B cell (primary cell): ENCODE measurements around the gene DYRK3. TPM values are rescaled to one million over a fixed set of nuclear protein-coding genes. Genes with fewer than 3 reads are reported as not detected.

Experiments used
- ATAC-seq: fragments of 200-7000 bp; cut with Tn5 transposase; one replicate; pipeline ENCODE4 v1.10.0; 2021; ENCODE audit warnings: low read depth, mild to moderate bottlenecking, moderate number of reproducible peaks, moderate library complexity
- CTCF ChIA-PET: fragments of 350-600 bp; sonication (Branson Sonifier 250); formaldehyde crosslinking; loops from one replicate; lab custom pipeline; 2021; ENCODE audit warnings: antibody characterized with exemption, inconsistent platforms; lab: Charles Lee
- POLR2A ChIA-PET: fragments of 350-600 bp; sonication (Branson Sonifier 250); formaldehyde crosslinking; loops from one replicate; lab custom pipeline; 2021; ENCODE audit warnings: antibody characterized with exemption; lab: Charles Lee
- DNase-seq: peaks from one replicate; pipeline ENCODE4 v3.0.0; 2013
- H2AFZ ChIP-seq: 2 replicates; pipeline ENCODE4 v1.6.1; 2012; ENCODE audit warnings: mild to moderate bottlenecking, low read depth, low read length; ENCODE audit not compliant: insufficient read depth, poor library complexity, severe bottlenecking
- H3K27ac ChIP-seq, 2 donors: 1 replicate in 1 of 2; 2 replicates in 1 of 2; pipeline ENCODE4 v1.5.1; 2012 to 2013; ENCODE audit warnings: low read length in 2 of 2, mild to moderate bottlenecking in 2 of 2, moderate library complexity in 1 of 2
- H3K27me3 ChIP-seq, 4 experiments: fragments of 200-600 bp in 1 of 4; sonication (generic) in 1 of 4; replicated peaks in 1 of 4; 1 replicate in 2 of 4; 2 replicates in 2 of 4; pipeline versions ENCODE4 v1.6.1 to v1.7.0; 2013 to 2016; ENCODE audit warnings: low read length in 3 of 4, mild to moderate bottlenecking in 2 of 4, mixed read lengths in 1 of 4, moderate library complexity in 1 of 4; ENCODE audit not compliant: insufficient read depth in 4 of 4, control insufficient read depth in 3 of 4; ENCODE audit errors: control extremely low read depth in 1 of 4
- H3K36me3 ChIP-seq, 2 experiments: replicated peaks in 1 of 2; 1 replicate in 1 of 2; 2 replicates in 1 of 2; pipeline versions ENCODE4 v1.6.1 to v1.7.1; 2013; ENCODE audit warnings: low read length in 1 of 2; ENCODE audit not compliant: insufficient read depth in 2 of 2, control insufficient read depth in 1 of 2; ENCODE audit errors: control extremely low read depth in 1 of 2, extremely low read depth in 1 of 2
- H3K4me1 ChIP-seq, 2 donors: fragments of 200-600 bp in 1 of 2; sonication (generic) in 1 of 2; 1 replicate in 1 of 2; 2 replicates in 1 of 2; pipeline versions ENCODE4 v1.5.1 to v1.6.1; 2013 to 2017; ENCODE audit warnings: low read length in 2 of 2; ENCODE audit not compliant: control insufficient read depth in 2 of 2, insufficient read depth in 2 of 2
- H3K4me2 ChIP-seq: replicated peaks from 2 replicates; pipeline ENCODE3; 2012; ENCODE audit warnings: mild to moderate bottlenecking, low read depth, low read length; ENCODE audit not compliant: poor library complexity, severe bottlenecking
- H3K4me3 ChIP-seq, 5 experiments: fragments of 200-600 bp in 1 of 5; sonication (generic) in 1 of 5; 1 replicate in 3 of 5; 2 replicates in 2 of 5; pipeline versions ENCODE4 v1.5.1 to v1.7.0; 2011 to 2016; ENCODE audit warnings: low read length in 4 of 5, mild to moderate bottlenecking in 4 of 5, low read depth in 2 of 5, control low read depth in 1 of 5, moderate library complexity in 1 of 5; ENCODE audit not compliant: insufficient read depth in 1 of 5; ENCODE audit errors: control extremely low read depth in 1 of 5, extremely low read depth in 1 of 5
- H3K79me2 ChIP-seq: fragments of 200-600 bp; sonication (generic); one replicate; pipeline ENCODE4 v1.6.0; 2016; ENCODE audit warnings: low read length; ENCODE audit not compliant: control insufficient read depth, insufficient read depth
- H3K9ac ChIP-seq: fragments of 200-600 bp; sonication (generic); 2 replicates; pipeline ENCODE4 v1.6.1; 2017; ENCODE audit warnings: mild to moderate bottlenecking, low read length, moderate library complexity
- H3K9me3 ChIP-seq, 3 donors: one replicate each; pipeline versions ENCODE4 v1.6.1 to v1.7.1; 2013; ENCODE audit warnings: low read length in 2 of 3; ENCODE audit not compliant: control insufficient read depth in 2 of 3, insufficient read depth in 1 of 3; ENCODE audit errors: control extremely low read depth in 1 of 3
- H4K20me1 ChIP-seq: 2 replicates; pipeline ENCODE4 v1.6.0; 2012; ENCODE audit warnings: mild to moderate bottlenecking, low read length; ENCODE audit not compliant: insufficient read depth, control insufficient read depth, poor library complexity, severe bottlenecking
- H3K27ac Mint-ChIP-seq: one replicate; pipeline ENCODE4 v1.8.0; 2021; ENCODE audit warnings: mixed read lengths
- H3K27me3 Mint-ChIP-seq: one replicate; pipeline ENCODE4 v1.8.0; 2021; ENCODE audit warnings: mixed read lengths
- H3K4me1 Mint-ChIP-seq: one replicate; pipeline ENCODE4 v1.8.0; 2021; ENCODE audit warnings: mixed read lengths
- H3K4me3 Mint-ChIP-seq: one replicate; pipeline ENCODE4 v1.8.0; 2021; ENCODE audit warnings: mixed read lengths
- H3K9me3 Mint-ChIP-seq: one replicate; pipeline ENCODE4 v1.8.0; 2022; ENCODE audit warnings: mixed read lengths; ENCODE audit not compliant: insufficient read depth
- CTCF ChIP-seq: fragments of 200-600 bp; IDR thresholded peaks from one replicate; pipeline ENCODE4 v1.8.0; 2022; ENCODE audit warnings: antibody characterized with exemption, mild to moderate bottlenecking
- EZH2 ChIP-seq: IDR thresholded peaks from 2 replicates; pipeline ENCODE4 v1.6.1; 2012; ENCODE audit warnings: borderline replicate concordance, low read depth, mild to moderate bottlenecking, moderate library complexity, low read length; ENCODE audit not compliant: insufficient read depth, poor library complexity, severe bottlenecking
- WGBS: methylation state at CpG from one replicate; pipeline ENCODE4 v1.1.5; 2013; ENCODE audit warnings: missing lambda C conversion rate; ENCODE audit not compliant: insufficient coverage; 5-methylcytosine and 5-hydroxymethylcytosine counted together
- intact Hi-C: fragments of 100-400 bp; cut with micrococcal nuclease; formaldehyde crosslinking; loops from one replicate; pipeline ENCODE4 v1.10.0; 2022
- polyA plus RNA-seq: library from polyadenylated mRNA; depleted of rRNA; stranded (reverse); fragments of >200 nt; gene quantifications from 2 replicates; pipeline ENCODE4 v1.2.3, GENCODE V29; 2012
- total RNA-seq, 2 donors: library from RNA; stranded (reverse); fragments of 120-200 nt in 1 of 2; gene quantifications; 1 replicate in 1 of 2; 2 replicates in 1 of 2; pipeline versions ENCODE4 v1.2.3 to v1.2.4, GENCODE V29; 2013 to 2022

Gene DYRK3
- total and polyA plus RNA-seq, 2 donors (not counting 1 experiment from before 2014, with no cell fraction given): 0.30 TPM; not detected in 1

GRCh38 chr1:206628916-206629315 is 6.4 kb upstream of the DYRK3 start:
- H3K4me3 Mint-ChIP-seq: no peak overlapping the region
- Histone ChIP-seq H2AFZ (no peak overlapping the region), H3K9ac (no peak overlapping the region), H3K4me3 (no peak overlapping the region), H3K4me1 (no peaks in the 10 kb centered on the region), H3K4me2 (no peak overlapping the region), H3K79me2 (no peaks in the 10 kb centered on the region), H3K36me3 (no peaks in the 10 kb centered on the region), H3K9me3 (peaks cover 0 to 5% (median 0%) of the 10 kb centered on the region in 3 donors), H4K20me1 (no peaks in the 10 kb centered on the region), H3K27me3 (peaks cover 0 to 4% (median 0%) of the 10 kb centered on the region in 4 experiments), H3K27ac (no peak overlapping the region)
- no CpG with 5 or more reads among the region's 1 CpG for WGBS
- intact Hi-C loops: no loop called here
- H3K27ac Mint-ChIP-seq: no peak overlapping the region
- ChIA-PET CTCF (interaction anchor here (1.3 to 13.1 kb wide), 5 partner anchors 8 to 353 kb away, joined by 4 to 217 read pairs (median 20); no protein-coding TSS in a partner anchor), POLR2A (interaction anchor here (0.6 kb wide), 1 partner anchor 101 kb away, joined by 5 read pairs; no protein-coding TSS in a partner anchor)
- no peaks in the 10 kb centered on the region for H3K9me3 Mint-ChIP-seq
- peaks cover 4% of the 10 kb centered on the region for H3K27me3 Mint-ChIP-seq
- peaks cover 2% of the 10 kb centered on the region for H3K4me1 Mint-ChIP-seq
- ATAC-seq (no peak), DNase-seq (no peak)
- TF ChIP-seq CTCF: no peak
- no peak for TF ChIP-seq EZH2

GRCh38 chr1:206631085-206631509 is 4.2 kb upstream of the DYRK3 start:
- H3K4me3 Mint-ChIP-seq: no peak overlapping the region
- Histone ChIP-seq H3K9ac (no peak overlapping the region), H4K20me1 (no peaks in the 10 kb centered on the region), H3K4me1 (peaks cover 14 to 15% of the 10 kb centered on the region in 2 donors), H3K9me3 (peaks cover 0 to 5% (median 0%) of the 10 kb centered on the region in 3 donors), H3K27ac (no peak overlapping the region), H3K27me3 (peaks cover 0 to 9% (median 4%) of the 10 kb centered on the region in 4 experiments), H3K4me3 (no peak overlapping the region), H3K36me3 (no peaks in the 10 kb centered on the region), H3K79me2 (no peaks in the 10 kb centered on the region), H2AFZ (no peak overlapping the region), H3K4me2 (no peak overlapping the region)
- peaks cover 19% of the 10 kb centered on the region for H3K4me1 Mint-ChIP-seq
- H3K27me3 Mint-ChIP-seq: peaks cover 4% of the 10 kb centered on the region
- WGBS: 0% methylated on average over 4 of the region's 4 CpGs
- no peak overlapping the region for H3K27ac Mint-ChIP-seq
- TF ChIP-seq EZH2 (no peak), CTCF (peak; percentile 43)
- ChIA-PET CTCF (interaction anchor here (0.7 to 13.1 kb wide), 28 partner anchors 9 to 481 kb away, joined by 3 to 217 read pairs (median 4); partner anchors contain the start of gene EIF2D), POLR2A (interaction anchor here (0.7 kb wide), 1 partner anchor 27 kb away, joined by 3 read pairs; no protein-coding TSS in a partner anchor)
- intact Hi-C loops: loop anchor here (10.0 kb wide), 2 partner anchors 174 to 424 kb away; partner anchors contain the start of genes PFKFB2 and YOD1
- ATAC-seq (no peak), DNase-seq (peak; percentile 69)
- no peaks in the 10 kb centered on the region for H3K9me3 Mint-ChIP-seq
